GM23338 (cell line): ENCODE measurements around the gene ZKSCAN8. TPM values are rescaled to one million over a fixed set of nuclear protein-coding genes. Genes with fewer than 3 reads are reported as not detected.

Experiments used
- CTCF ChIP-seq, 2 experiments: fragments of 200-600 bp in 1 of 2; sonication (generic) in 1 of 2; conservative IDR thresholded peaks; 2 replicates each; pipeline versions ENCODE4 v1.5.1 to v1.6.1; 2016 to 2017; ENCODE audit warnings: antibody characterized with exemption in 2 of 2, low read depth in 2 of 2, mild to moderate bottlenecking in 2 of 2, moderate library complexity in 1 of 2
- ETS1 ChIP-seq: IDR thresholded peaks from 2 replicates; pipeline ENCODE4 v1.6.1; 2016; ENCODE audit warnings: antibody characterized with exemption
- EZH2 ChIP-seq: fragments of 200-600 bp; sonication (generic); IDR thresholded peaks from one replicate; pipeline ENCODE4 v1.8.0; 2017; ENCODE audit warnings: antibody characterized with exemption, mild to moderate bottlenecking, low read depth; ENCODE audit not compliant: unreplicated experiment
- JUNB ChIP-seq: IDR thresholded peaks from one replicate; pipeline ENCODE4 v1.6.1; 2016; ENCODE audit warnings: antibody characterized with exemption; ENCODE audit not compliant: unreplicated experiment
- STAT1 ChIP-seq: IDR thresholded peaks from one replicate; pipeline ENCODE4 v1.6.1; 2016; ENCODE audit warnings: antibody characterized with exemption; ENCODE audit not compliant: unreplicated experiment
- ZNF331 ChIP-seq: fragments of 250-450 bp; sonication (Bioruptor Pico); IDR thresholded peaks from 2 replicates; pipeline ENCODE4 v1.5.0; 2020; ENCODE audit warnings: low read depth, mild to moderate bottlenecking, moderate library complexity
- polyA plus RNA-seq: library from polyadenylated mRNA; unstranded; fragments of >200 nt; fragmentation: Nextera tagmentation; extraction: Ambion mirVana; gene quantifications from 2 replicates; pipeline ENCODE4 v1.2.1, GENCODE V29; 2016
- total RNA-seq: library from RNA; depleted of rRNA; stranded (reverse); fragments of >200 nt; shearing (Covaris generic); gene quantifications from 2 replicates; pipeline ENCODE4 v1.2.3, GENCODE V29; 2014; rRNA removed

The ZKSCAN8 gene
- total and polyA plus RNA-seq, 2 experiments from 2014 or later: 4.2 to 22.6 TPM

GRCh38 chr6:28208111-28208659, 66.5 kb downstream of the ZKSCAN8 start (continued):
- TF ChIP-seq CTCF (conservative IDR thresholded peaks at IDR 0.05; ENCODE audit: low read depth in 2 of 2) (no peak), ZNF331 (CRISPR knock-in tag) (no peak), ETS1 (no peak), JUNB (no peak), EZH2 (no peak), STAT1 (no peak)

Other genes with a start within 250 kb of the ZKSCAN8 start
- gene OR2B2, start 229.5 kb upstream of the ZKSCAN8 start, total RNA-seq: 0.38 TPM in 1 of 2 replicates, not detected in the other
- gene OR2B2, start 229.5 kb upstream of the ZKSCAN8 start, polyA plus RNA-seq: not detected in 2 replicates
- gene OR2B6, start 184.6 kb upstream of the ZKSCAN8 start, total RNA-seq: not detected in 2 replicates
- gene OR2B6, start 184.6 kb upstream of the ZKSCAN8 start, polyA plus RNA-seq: 0.45 TPM in 1 of 2 replicates, not detected in the other
- gene ZNF165, start 61.3 kb upstream of the ZKSCAN8 start, total RNA-seq: 5.5 and 7.6 TPM in 2 replicates
- gene ZNF165, start 61.3 kb upstream of the ZKSCAN8 start, polyA plus RNA-seq: 7.7 and 8.9 TPM in 2 replicates
- 4.7 and 10.3 TPM in 2 replicates for gene ZSCAN16, start 17.3 kb upstream of the ZKSCAN8 start, total RNA-seq
- gene ZSCAN16, start 17.3 kb upstream of the ZKSCAN8 start, polyA plus RNA-seq: 9.2 and 12.9 TPM in 2 replicates
- 10.9 and 11.9 TPM in 2 replicates for gene ZSCAN9, start 83.4 kb downstream of the ZKSCAN8 start, total RNA-seq
- gene ZSCAN9, start 83.4 kb downstream of the ZKSCAN8 start, polyA plus RNA-seq: 10.0 and 10.9 TPM in 2 replicates
- gene ZKSCAN4, start 110.4 kb downstream of the ZKSCAN8 start, total RNA-seq: 5.7 and 5.9 TPM in 2 replicates
- gene ZKSCAN4, start 110.4 kb downstream of the ZKSCAN8 start, polyA plus RNA-seq: 2.8 and 3.1 TPM in 2 replicates
- gene NKAPL, start 117.4 kb downstream of the ZKSCAN8 start, total RNA-seq: 0.16 and 1.6 TPM in 2 replicates
- 2.9 and 3.2 TPM in 2 replicates for gene NKAPL, start 117.4 kb downstream of the ZKSCAN8 start, polyA plus RNA-seq
- gene ZSCAN26, start 125.3 kb downstream of the ZKSCAN8 start, total RNA-seq: 10.2 and 13.0 TPM in 2 replicates
- gene ZSCAN26, start 125.3 kb downstream of the ZKSCAN8 start, polyA plus RNA-seq: 3.5 and 6.5 TPM in 2 replicates
- 8.4 and 10.5 TPM in 2 replicates for gene PGBD1, start 139.7 kb downstream of the ZKSCAN8 start, total RNA-seq
- gene PGBD1, start 139.7 kb downstream of the ZKSCAN8 start, polyA plus RNA-seq: 6.0 and 7.5 TPM in 2 replicates
- 4.7 and 12.1 TPM in 2 replicates for gene ZSCAN31, start 194.3 kb downstream of the ZKSCAN8 start, total RNA-seq
- 2.8 and 3.1 TPM in 2 replicates for gene ZSCAN31, start 194.3 kb downstream of the ZKSCAN8 start, polyA plus RNA-seq
- 4.3 and 7.6 TPM in 2 replicates for gene ZKSCAN3, start 208.1 kb downstream of the ZKSCAN8 start, total RNA-seq
- gene ZKSCAN3, start 208.1 kb downstream of the ZKSCAN8 start, polyA plus RNA-seq: 2.8 and 3.0 TPM in 2 replicates